ENCODE results near the gene DHTKD1.

DNA sequence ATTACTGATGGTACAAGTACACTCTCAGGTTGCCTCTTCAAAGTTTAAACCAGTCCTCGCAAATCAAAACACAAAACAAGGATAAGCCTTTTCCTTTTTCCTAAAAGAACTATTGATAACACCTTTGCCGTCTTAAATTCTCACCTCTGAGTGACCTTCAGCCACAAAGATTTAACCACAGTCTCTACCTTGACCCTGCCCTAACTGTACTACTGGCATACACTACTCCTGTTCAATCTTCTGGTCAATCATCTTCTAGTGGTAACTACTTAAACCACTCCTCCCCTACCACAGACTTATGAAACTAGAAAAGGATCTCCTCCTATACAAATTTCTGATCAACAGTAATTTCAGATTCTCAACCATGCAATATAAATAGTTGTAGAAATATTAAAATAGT lies 41.2 kb upstream of the DHTKD1 start:
- TF ChIP-seq, protein P1, sequence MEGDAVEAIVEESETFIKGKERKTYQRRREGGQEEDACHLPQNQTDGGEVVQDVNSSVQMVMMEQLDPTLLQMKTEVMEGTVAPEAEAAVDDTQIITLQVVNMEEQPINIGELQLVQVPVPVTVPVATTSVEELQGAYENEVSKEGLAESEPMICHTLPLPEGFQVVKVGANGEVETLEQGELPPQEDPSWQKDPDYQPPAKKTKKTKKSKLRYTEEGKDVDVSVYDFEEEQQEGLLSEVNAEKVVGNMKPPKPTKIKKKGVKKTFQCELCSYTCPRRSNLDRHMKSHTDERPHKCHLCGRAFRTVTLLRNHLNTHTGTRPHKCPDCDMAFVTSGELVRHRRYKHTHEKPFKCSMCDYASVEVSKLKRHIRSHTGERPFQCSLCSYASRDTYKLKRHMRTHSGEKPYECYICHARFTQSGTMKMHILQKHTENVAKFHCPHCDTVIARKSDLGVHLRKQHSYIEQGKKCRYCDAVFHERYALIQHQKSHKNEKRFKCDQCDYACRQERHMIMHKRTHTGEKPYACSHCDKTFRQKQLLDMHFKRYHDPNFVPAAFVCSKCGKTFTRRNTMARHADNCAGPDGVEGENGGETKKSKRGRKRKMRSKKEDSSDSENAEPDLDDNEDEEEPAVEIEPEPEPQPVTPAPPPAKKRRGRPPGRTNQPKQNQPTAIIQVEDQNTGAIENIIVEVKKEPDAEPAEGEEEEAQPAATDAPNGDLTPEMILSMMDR (IDR thresholded peaks at IDR 0.05) = no peak
- no peak for TF ChIP-seq POLR2A (IDR thresholded peaks at IDR 0.05)
- TF ChIP-seq POLR2AphosphoS5 (IDR thresholded peaks at IDR 0.05) = no peak
